HG03354 (cell line): Measurements from ENCODE around the gene RGPD8.
"Not testable (repeated sequence)": the region's sequence is repeated elsewhere in the genome, so short reads cannot be mapped to it uniquely, and the experiment has no call there.

Source experiments
- ATAC-seq: cut with Tn5 transposase; IDR thresholded peaks from one replicate; pipeline ENCODE4 v1.9.1; 2021; ENCODE audit warnings: mild to moderate bottlenecking; ENCODE audit not compliant: unreplicated experiment, poor library complexity, severe bottlenecking

The RGPD8 gene

DNA sequence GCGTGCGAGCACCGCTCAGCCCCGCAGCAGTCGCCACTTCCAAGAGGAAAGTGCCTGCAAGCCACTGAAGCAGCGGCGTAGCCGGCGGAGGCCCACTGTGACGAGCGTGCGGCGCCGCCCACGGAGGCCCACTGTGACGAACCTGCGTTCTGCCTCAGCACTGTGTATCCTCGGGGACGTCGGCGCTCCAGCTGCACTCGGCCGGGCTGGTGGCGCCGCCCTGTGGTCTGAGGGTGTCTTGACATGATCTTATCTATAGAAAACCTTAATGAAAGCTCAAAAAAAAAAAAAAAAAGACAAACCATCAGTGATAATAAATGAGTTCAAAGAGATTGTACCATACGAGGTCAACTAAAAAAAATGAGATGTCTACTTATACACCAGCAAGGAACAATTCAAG is at the start of gene RGPD8:
TSS of gene RGPD8 (minus strand) at position 166 of the 400 bp plus-strand sequence. CDS start 192 bp downstream, outside the sequence.
- peak; percentile 99 for ATAC-seq

DNA sequence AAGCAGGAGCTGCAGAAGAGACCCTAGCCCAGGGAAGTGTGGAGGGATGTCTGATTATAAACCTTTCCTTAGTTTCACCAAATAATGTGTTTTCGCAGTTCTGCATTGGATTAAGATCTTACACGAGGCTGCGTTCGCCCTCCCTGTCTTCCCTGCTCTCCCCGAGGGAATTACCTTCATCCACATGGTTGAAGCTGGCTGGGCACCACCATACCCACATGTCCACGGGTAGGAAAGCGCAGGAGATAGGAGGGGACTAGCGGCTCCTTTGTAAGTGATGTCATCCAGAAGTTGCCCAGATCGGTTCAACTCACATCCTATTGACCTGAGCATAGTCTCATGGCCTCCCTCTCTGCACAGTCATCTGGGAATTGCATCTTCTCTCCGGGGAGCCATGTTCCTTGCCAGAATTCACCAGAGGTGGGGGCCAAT is 49.6 kb upstream of the RGPD8 start:
- no peak for ATAC-seq

DNA sequence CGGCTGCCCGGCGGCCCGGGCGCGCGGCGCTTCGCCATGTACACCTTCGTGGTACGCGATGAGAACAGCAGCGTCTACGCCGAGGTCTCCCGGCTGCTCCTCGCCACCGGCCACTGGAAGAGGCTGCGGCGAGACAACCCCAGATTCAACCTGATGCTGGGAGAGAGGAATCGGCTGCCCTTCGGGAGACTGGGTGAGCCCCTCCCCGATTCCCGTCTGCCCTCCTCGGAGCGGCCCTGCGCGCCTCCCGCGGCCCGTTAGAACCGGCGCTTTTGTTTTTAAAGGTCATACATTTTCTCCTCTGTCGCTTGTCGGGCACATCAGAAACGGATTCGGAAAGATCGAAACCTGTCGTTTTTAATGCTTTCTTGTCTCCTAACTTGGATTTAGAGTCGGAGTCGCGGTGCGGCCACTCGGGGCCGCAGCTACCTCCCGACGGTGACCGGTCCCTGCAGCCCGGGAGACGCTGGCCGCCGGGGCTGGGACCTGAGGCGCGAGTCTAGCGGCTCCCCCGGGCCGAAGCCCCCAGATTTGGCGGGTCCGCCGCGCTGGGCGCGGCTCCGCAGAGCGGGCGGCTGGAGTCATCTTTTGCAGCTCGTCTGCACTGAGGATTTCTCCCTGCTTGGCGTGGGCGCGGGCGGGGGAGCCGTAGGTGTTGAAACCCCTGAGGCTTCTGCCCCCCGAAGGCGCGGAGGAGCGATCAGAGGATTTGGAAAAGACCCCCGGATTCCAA is 49.0 kb upstream of the RGPD8 start:
- peak; percentile 32 for ATAC-seq

DNA sequence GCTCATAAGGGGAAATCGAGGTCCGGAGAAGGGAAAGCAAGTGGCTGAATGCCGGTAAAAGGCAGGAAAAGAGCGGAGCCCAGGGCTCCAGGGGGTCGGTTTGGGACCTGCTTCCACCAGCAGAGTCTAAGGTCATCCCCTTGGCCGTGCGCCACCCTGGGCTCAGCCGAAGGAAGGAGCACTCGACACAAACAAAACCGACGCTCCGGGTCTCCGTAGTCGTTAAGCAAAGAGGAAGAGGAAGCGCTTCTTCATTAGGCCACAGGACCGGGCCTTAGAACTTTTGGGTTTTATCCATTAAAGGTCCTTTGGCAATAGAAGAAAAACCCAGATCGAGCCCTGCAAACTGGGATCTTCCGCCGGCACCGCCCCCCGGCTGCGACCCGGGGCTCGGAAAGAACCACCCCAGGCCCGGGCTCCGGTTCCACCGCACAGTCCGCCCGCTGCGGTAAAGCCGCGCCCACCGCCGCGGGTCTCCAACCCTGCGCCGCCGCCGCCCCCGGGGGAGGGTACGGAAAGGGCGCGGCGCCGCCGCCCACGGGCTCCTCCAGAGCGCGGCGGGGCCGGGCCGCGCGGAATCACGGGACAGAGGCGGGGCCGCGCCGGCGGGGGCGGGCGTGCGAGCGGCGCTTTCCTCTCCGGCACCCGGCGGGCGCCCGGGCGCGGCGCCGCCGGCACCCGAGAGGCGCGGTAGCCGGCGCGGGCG is 48.2 kb upstream of the RGPD8 start, which contains the start of gene TTL:
TSS of gene TTL (plus strand) at position 629 of the 706 bp plus-strand sequence. CDS start 189 bp downstream, outside the sequence.
- peak; percentile 71 for ATAC-seq

DNA sequence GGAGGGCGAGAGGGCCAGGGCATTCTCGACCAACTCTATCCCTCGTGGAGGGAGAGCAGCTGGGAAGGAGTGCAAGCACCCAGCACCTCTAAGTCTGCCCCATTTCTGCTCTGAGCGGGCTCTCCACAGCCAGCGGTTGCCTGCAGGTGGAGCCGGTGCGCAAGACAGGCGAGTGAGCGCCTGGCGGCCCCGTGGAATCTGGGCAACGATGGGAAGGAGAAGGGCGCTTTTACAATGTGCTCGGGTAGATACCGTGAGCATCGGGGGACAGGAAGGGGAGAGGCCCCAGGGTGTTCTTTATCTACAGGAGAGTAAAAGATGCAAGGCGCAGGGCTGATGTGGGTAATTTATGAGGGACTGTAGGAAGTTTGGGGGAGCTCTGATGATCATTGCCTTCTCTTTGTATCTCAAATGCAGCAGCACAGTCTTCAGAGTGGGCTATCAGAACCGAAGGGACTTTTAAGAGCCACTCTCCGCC is 47.6 kb upstream of the RGPD8 start:
- ATAC-seq: peak; percentile 76

DNA sequence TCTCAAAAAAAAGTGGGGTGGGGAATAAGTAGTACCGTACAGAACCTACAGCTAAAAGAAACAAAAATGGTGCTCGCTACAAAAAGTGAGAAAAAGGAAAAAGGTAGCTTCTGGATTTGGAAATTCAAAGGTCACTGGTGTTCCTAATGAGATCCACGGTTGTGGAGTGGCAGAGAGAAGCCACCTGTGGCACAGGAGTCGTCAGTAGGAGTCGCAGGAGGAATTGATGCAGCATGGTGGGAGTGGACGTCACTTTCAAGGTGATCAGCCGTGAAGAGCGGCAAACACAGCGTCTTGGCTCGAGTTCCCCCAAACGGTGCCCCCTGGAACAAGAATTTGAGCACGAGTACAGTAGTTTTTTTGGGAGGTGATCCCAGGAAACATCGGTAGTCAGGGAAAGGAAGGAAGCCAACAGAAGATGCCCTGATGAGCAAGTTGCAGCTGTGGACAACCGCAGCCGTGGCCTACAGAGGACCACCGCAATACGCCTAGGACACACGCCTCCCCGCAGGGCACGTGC is 47.1 kb upstream of the RGPD8 start:
- ATAC-seq: no peak

DNA sequence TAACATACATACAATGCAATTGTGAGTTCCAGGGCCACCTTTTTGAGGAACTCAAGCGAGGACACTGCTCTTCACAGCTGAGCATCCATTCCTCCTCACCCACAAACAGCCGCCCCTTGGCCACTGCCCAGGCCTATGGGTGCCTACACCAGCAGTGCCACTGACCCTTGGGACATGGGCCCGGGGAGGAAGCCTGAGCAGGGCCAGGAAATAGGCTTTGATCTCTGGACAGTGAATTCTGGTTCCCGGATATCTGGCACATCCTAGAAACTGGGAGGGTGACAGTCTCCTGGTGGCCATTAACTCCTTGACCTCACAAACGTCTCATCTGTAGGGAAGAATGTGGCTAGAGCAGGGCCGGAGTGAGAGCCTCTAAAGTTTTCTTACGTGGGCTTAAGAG is 43.0 kb upstream of the RGPD8 start:
- ATAC-seq: no peak

DNA sequence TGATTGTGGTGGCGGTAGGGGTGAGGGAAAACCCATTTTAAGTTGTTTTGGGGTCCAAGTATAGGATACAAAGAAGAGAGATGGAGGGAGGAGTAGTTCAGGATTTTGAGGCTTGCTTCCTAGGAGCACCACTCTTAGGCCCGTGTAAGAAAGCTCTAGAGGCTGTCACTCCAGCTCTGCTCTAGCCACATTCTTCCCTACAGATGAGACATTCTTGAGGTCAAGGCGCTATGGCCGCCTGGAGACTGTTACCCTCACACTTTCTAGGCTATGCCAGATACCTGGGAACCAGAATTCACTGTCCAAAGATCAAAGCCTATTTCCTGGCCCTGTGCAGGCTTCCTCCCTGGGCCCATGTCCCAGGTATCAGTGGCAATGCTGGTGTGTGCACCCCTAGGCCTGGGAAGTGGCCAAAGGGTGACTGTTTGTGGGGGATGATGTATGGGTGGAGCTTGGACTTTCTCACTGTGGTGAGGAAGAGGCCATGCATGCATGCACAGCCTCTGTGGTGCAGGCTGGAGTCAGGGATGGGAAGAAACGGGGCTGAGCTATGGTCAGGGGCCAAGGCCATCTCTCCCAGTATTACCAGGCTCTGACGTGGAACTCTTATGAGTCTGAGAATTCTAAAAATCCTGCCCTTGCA is 41.5 kb upstream of the RGPD8 start:
- ATAC-seq: no peak

DNA sequence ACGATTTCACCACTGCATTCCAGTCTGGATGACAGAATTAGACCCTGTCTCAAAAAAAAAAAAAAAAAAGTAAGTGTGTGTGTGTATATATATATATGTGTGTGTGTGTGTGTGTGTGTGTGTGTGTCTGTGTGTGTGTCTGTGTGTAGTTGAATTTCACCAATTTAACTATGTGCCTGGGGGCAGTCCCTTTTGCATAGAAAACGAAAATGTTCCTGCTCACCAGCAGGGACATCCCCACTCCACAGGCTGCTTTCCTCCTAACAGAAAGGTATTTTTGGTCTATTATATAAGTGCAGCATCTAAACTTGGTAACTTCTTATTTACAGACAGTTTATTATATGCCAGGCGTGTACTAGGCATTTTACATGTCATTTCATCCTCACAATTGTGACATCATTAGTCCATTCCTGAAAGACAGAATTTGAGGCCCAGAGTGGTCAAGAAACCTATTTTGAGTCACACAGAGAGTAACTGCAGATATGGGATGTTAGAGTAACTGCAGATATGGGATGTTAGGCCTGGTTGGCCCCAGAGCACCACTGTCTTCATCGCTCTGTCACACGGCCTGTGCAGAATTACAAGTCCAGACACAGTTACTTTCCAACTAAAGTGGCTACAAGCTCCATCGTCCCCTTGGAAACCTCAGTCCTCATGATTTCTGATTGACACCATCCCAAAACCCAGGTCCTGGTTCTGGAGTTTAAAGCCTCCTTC is 39.3 kb upstream of the RGPD8 start:
- no peak for ATAC-seq

DNA sequence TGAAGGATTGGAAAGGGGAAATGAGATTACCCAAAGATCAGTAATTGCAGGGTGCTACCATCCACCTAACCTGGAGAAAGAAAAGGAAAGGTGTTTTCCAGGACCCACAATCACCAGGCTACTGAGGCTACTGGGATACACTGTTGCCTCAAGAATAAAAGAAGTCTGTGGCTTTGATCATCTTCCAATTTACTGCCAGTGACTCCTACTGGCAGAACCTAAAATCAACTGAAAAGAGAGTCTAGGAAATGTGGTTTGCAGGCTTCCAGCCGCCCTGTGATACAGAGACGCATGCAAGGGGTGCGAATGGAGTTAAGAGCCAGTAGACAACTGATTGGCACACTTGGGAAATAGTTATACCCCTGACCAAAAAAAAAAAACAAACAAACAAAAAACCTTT is 31.9 kb upstream of the RGPD8 start:
- ATAC-seq: no peak

DNA sequence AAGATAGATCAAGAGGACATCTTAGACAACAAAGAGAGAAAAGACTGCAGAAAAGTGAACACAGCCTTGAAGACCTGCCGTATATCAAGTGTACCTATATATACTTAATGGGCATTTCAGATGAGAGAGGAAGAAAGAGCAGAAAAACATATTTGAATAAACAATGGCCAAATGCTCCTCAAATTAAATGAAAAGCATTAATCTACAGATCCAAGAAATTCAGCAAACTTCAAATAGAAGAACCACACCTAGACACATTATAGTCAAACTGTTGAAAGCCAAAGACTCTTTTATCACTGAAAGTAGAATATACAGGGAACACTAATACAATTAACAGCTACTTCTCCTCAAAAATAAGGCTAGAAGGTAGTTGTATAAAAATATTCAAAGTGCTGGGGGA is 29.8 kb upstream of the RGPD8 start:
- no peak for ATAC-seq

DNA sequence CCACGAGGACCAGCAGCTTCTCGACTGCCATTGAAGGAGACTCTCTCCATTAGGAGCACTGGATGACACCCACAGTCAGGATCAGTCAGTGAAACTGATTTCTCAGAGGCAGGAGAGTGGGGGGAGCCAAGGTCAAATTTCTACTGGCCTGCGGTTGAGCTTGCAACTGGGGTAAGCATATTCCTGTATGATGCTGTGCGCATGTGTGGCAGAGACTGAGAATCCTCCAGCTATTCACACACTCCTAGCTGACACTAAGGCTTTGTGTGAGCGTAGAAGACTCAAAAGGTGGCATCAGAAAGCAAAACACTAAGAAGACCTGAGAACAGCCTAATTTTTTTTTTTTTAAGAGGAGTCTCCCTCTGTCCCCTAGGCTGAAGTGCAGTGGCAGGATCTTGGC is 28.7 kb upstream of the RGPD8 start:
- no peak for ATAC-seq

DNA sequence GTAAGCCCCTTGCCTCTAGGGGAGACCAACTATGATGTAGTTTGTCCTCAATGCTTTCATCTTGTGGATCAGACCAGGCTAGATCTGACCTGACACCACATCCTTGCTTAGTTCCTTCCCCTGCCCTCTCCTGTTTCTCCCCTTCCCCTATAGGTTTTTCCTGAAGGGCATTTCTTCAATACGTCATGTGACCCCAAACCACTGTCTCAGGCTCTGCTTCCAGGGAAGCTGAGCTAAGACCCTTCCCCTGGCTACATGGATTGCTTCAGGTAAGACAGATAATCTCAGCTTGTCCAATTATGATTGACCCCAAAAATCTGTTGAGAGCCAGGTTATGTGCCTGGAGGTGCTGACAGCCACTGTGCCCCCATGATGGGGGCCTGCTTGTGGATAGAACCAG is 25.9 kb upstream of the RGPD8 start:
- ATAC-seq: no peak

DNA sequence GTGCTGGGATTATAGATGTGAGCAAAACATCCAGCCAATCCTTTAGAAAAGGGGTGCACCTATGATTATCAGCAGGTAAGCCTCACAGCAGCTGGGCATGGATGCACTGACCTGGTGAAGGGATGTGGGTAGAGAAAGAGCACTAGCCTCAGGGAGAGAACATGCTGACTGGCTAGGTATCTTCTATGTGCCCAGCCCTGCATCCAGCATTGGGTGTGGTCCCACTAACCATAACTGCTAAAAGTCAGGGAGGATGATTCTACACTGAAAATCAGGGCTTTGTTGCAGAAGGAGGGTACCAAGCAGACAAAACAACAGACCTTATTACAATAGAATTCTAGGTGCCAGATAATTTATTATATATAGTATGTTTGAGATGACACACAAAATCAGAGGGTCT is 21.1 kb upstream of the RGPD8 start:
- no peak for ATAC-seq

DNA sequence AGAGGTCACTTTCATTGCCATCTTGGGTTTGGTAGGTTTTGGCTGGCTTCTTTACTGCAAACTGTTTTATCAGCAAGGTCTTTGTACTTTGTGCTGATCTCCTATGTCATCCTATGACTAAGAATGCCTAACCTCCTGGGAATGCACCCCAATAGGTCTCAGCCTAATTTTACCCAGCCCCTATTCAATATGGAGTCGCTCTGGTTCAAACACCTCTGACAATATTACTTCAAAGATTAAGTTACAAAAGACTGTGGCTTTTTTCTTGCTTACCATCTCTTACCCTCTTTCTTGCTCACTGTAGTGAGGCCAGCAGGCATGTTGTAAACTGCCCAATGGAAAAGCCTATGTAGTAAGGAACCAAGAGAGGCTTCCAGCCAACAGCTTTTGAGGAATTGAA is 17.9 kb upstream of the RGPD8 start:
- ATAC-seq: no peak

DNA sequence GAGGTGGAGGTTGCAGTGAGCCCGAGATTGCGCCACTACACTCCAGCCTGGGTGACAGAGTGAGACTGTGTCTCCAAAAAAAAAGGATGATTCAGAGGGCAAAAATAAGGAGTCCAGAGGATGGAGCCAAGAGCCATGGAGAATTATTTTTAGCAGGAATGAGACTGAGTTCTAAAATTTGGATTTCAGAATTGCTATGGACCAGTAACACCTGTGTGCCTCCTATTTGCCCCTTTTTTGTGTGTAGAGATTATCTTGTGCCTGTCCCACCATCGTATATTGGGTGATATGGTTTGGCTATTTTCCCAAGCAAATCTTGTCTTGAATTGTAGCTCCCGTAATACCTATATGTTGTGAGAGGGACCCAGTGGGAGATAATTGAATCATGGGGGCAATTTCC is 16.4 kb upstream of the RGPD8 start:
- ATAC-seq: no peak

DNA sequence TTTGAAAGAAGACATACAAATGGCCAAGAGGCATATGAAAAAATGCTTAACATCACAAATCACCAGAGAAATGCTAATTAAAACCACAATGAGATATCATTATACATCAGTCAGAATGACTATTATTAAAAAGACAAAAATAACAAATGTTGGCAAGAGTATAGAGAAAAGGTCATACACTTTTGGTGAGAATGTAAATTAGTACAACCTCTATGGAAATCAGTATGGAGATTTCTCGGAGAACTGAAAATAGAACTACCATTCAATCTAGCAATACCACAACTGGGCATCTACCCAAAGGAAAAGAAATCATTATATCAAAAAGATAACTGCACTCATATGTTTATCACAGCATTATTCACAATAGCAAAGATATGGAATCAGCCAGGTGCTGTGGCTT is 10.8 kb upstream of the RGPD8 start:
- not testable (repeated sequence) for ATAC-seq

DNA sequence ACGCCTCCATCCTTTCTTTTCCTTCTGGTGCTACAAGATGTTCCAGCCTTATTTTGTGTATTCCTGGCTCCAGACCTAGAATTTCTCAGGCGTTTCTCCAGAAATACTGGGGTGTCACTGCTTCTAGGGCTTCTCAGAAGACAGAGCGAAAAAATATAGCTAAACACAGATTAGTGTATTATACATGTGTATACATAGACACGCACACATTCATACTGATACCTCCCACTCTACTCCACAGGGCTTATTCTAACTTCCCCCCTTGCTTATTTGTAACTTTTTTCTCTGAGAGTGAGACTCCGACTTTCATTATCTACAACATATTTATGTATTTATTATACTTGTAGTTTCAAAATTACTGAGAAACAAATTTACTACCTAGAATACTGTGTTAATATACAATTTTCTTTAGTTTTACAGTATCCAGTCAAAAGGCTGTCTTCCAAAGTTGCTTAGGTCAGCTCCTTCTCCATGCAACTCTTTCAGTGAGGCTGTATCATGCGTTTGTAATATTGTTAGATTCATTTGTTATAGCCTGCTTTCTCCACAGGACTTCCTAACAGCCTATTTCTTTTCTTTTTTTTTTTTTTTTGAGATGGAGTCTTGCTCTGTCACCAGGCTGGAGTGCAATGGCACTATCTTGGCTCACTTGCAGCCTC is 5.3 kb upstream of the RGPD8 start:
- ATAC-seq: not testable (repeated sequence)

DNA sequence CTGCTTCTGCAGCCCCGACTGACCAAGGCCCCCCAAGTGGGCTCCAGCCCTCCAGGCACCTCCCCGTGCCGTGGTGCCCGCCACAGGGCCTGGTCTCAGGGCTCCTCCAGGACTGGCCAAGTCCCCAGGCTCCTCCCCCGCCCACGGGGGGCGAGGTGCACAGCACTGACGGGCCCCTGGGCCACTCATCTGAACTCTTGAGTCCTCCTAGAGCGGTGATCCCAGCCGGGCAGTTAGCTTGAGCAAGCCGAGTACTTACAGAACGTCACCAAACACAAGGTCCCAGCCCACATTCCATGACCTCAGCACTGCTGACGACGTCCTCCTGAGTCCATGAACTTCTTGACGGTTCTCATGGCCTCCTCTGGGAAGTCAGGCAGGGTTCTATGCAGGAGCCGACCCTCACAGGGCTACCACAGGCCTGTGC is 4.0 kb upstream of the RGPD8 start:
- not testable (repeated sequence) for ATAC-seq
